Panc1 (cell line): Measurements from ENCODE around the gene CDKAL1. TPM values are rescaled to one million over a fixed set of nuclear protein-coding genes. Genes with fewer than 3 reads are reported as not detected.

ENCODE experiments used
- ATAC-seq: fragments of 200-7000 bp; cut with Tn5 transposase; 2 replicates; pipeline ENCODE4 v1.9.1; 2020; ENCODE audit warnings: mild to moderate bottlenecking, moderate library complexity
- BruUV-seq: library from RNA; stranded (reverse); fragments of 400-500 nt; replicated peaks from 2 replicates; lab custom pipeline; 2021; lab: Mats Ljungman, UMichigan
- CTCF ChIA-PET: fragments of 300-600 bp; sonication (Branson Sonifier 250); formaldehyde crosslinking; loops from one replicate; lab custom pipeline; 2022; ENCODE audit warnings: antibody characterized with exemption; lab: Charles Lee
- POLR2A ChIA-PET: fragments of 300-600 bp; sonication (Branson Sonifier 250); formaldehyde crosslinking; loops from one replicate; lab custom pipeline; 2022; ENCODE audit warnings: antibody characterized with exemption; lab: Charles Lee
- DNase-seq: peaks from one replicate; pipeline ENCODE4 v3.0.0-alpha.2; 2010; ENCODE audit warnings: low read depth, low spot score
- H3K27ac ChIP-seq: 2 replicates; pipeline ENCODE4 v1.5.1; 2011; ENCODE audit warnings: mild to moderate bottlenecking, low read length, inconsistent platforms
- H3K27me3 ChIP-seq: fragments of 200-500 bp; sonication (Bioruptor generic); 2 replicates; pipeline ENCODE4 v1.6.0; 2014; ENCODE audit warnings: low read length, inconsistent platforms; ENCODE audit not compliant: control insufficient read depth, insufficient read depth
- H3K36me3 ChIP-seq: fragments of 200-500 bp; sonication (Bioruptor generic); 2 replicates; pipeline ENCODE4 v1.5.1; 2014; ENCODE audit warnings: inconsistent platforms, mild to moderate bottlenecking, low read length, moderate library complexity; ENCODE audit not compliant: control insufficient read depth, insufficient read depth
- H3K4me1 ChIP-seq: 2 replicates; pipeline ENCODE4 v1.5.1; 2011; ENCODE audit warnings: inconsistent platforms, mild to moderate bottlenecking, low read length, moderate library complexity; ENCODE audit not compliant: control insufficient read depth, insufficient read depth
- H3K4me3 ChIP-seq, 2 experiments: 2 replicates each; pipeline ENCODE4 v1.5.1; 2011 to 2012; ENCODE audit warnings: low read depth in 2 of 2, low read length in 2 of 2, mild to moderate bottlenecking in 2 of 2, inconsistent platforms in 1 of 2, moderate library complexity in 1 of 2
- H3K9me3 ChIP-seq: fragments of 200-500 bp; sonication (Bioruptor generic); 2 replicates; pipeline ENCODE4 v1.5.1; 2014; ENCODE audit warnings: low read depth, mild to moderate bottlenecking, inconsistent platforms, low read length, moderate library complexity; ENCODE audit not compliant: control insufficient read depth, insufficient read depth
- POLR2AphosphoS5 ChIP-seq: IDR thresholded peaks from 2 replicates; pipeline ENCODE4 v1.6.1; 2012; ENCODE audit warnings: mild to moderate bottlenecking, low read depth, low read length, moderate library complexity
- SIN3A ChIP-seq: IDR thresholded peaks from 2 replicates; pipeline ENCODE4 v1.6.1; 2012; ENCODE audit warnings: low read depth, mild to moderate bottlenecking, low read length, moderate library complexity, borderline replicate concordance; ENCODE audit not compliant: insufficient read depth
- TCF7L2 ChIP-seq: IDR thresholded peaks from 2 replicates; pipeline ENCODE4 v1.6.1; 2011; ENCODE audit warnings: mild to moderate bottlenecking, low read depth, low read length, inconsistent platforms
- in situ Hi-C: cut with HindIII; loops from 2 replicates; pipeline ENCODE4 v1.10.0; 2016; ENCODE audit warnings: low sequenced_read_pairs, low pct_unique_long_range_greater_than_20kb
- intact Hi-C: fragments of 100-400 bp; cut with micrococcal nuclease; formaldehyde crosslinking; loops from one replicate; pipeline ENCODE4 v1.10.0; 2022; ENCODE audit not compliant: unreplicated experiment
- total RNA-seq: library from RNA; stranded (reverse); gene quantifications from one replicate; pipeline ENCODE4 v1.2.1, GENCODE V29; 2021; ENCODE audit not compliant: unreplicated experiment
- TF ChIP-seq, protein P1 (sequence below), 2 experiments: IDR thresholded peaks; 2 replicates each; pipeline ENCODE4 v1.6.1; 2011 to 2012; ENCODE audit warnings: low read depth in 2 of 2, control low read depth in 1 of 2, low read length in 1 of 2, mild to moderate bottlenecking in 1 of 2, moderate library complexity in 1 of 2; ENCODE audit not compliant: insufficient read depth in 1 of 2
- TF ChIP-seq, protein P2 (sequence below): fragments of 450-650 bp; IDR thresholded peaks from 2 replicates; pipeline ENCODE4 v1.5.1; 2017; ENCODE audit warnings: mild to moderate bottlenecking

The CDKAL1 gene
- total RNA-seq, 1 experiment from 2014 or later = 14.5 TPM

DNA sequence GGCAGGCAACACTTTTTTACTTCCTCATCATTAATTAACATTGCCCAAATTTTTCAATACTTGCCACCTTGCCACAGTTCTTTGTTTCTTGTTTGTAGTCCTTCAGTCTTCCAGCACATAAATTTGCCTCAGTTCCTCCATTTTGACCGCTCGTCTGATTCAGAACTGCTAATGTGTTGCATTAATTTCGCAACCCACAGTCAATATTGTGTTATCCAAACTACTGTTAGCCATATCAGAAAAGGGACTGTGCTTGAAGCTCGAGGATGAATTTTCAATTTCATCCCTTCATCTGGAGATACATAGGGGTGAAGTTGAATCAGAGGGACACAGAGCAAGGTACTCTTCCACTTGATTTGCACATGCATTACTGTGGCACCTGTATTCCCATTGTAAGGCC lies 421.5 kb downstream of the CDKAL1 start:
- ChIA-PET CTCF (no interaction called here), POLR2A (no interaction called here)
- DNase-seq (no peak), ATAC-seq (no peak)
- H3K9me3 ChIP-seq = no peaks in the 10 kb centered on the region
- no TSS peak for BruUV-seq
- no peaks in the 10 kb centered on the region for H3K27me3 ChIP-seq
- H3K4me3 ChIP-seq = no peak overlapping the region
- intact Hi-C loops = no loop called here
- no peaks in the 10 kb centered on the region for H3K36me3 ChIP-seq
- in situ Hi-C loops = no loop called here
- H3K4me1 ChIP-seq = no peaks in the 10 kb centered on the region
- no peak overlapping the region for H3K27ac ChIP-seq
- TF ChIP-seq SIN3A (no peak), POLR2AphosphoS5 (no peak), TCF7L2 (no peak)
- TF ChIP-seq, protein P1, sequence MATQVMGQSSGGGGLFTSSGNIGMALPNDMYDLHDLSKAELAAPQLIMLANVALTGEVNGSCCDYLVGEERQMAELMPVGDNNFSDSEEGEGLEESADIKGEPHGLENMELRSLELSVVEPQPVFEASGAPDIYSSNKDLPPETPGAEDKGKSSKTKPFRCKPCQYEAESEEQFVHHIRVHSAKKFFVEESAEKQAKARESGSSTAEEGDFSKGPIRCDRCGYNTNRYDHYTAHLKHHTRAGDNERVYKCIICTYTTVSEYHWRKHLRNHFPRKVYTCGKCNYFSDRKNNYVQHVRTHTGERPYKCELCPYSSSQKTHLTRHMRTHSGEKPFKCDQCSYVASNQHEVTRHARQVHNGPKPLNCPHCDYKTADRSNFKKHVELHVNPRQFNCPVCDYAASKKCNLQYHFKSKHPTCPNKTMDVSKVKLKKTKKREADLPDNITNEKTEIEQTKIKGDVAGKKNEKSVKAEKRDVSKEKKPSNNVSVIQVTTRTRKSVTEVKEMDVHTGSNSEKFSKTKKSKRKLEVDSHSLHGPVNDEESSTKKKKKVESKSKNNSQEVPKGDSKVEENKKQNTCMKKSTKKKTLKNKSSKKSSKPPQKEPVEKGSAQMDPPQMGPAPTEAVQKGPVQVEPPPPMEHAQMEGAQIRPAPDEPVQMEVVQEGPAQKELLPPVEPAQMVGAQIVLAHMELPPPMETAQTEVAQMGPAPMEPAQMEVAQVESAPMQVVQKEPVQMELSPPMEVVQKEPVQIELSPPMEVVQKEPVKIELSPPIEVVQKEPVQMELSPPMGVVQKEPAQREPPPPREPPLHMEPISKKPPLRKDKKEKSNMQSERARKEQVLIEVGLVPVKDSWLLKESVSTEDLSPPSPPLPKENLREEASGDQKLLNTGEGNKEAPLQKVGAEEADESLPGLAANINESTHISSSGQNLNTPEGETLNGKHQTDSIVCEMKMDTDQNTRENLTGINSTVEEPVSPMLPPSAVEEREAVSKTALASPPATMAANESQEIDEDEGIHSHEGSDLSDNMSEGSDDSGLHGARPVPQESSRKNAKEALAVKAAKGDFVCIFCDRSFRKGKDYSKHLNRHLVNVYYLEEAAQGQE (IDR thresholded peaks at IDR 0.05; ENCODE audit: insufficient read depth in 1 of 2, low read depth in 2 of 2, low read length in 1 of 2) = no peak
- TF ChIP-seq, protein P2, sequence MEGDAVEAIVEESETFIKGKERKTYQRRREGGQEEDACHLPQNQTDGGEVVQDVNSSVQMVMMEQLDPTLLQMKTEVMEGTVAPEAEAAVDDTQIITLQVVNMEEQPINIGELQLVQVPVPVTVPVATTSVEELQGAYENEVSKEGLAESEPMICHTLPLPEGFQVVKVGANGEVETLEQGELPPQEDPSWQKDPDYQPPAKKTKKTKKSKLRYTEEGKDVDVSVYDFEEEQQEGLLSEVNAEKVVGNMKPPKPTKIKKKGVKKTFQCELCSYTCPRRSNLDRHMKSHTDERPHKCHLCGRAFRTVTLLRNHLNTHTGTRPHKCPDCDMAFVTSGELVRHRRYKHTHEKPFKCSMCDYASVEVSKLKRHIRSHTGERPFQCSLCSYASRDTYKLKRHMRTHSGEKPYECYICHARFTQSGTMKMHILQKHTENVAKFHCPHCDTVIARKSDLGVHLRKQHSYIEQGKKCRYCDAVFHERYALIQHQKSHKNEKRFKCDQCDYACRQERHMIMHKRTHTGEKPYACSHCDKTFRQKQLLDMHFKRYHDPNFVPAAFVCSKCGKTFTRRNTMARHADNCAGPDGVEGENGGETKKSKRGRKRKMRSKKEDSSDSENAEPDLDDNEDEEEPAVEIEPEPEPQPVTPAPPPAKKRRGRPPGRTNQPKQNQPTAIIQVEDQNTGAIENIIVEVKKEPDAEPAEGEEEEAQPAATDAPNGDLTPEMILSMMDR = no peak

DNA sequence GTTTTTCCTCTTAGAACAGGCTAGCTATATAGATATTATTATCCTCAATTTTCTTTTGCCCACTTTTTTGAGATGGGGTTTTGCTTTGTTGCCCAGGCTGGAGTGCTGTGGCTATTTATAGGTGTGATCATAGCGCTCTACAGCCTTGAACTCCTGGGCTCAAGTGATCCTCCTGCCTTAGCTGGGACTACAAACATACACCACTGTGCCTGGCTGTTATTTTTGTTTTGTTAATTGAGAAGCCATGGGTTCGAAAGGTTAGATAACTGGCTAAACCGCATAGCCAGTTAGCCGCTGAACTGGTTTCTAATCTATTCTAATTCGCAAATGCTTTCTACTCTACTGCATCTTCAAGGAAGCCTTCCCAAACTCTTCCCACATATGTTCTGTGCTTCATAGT lies 425.8 kb downstream of the CDKAL1 start:
- intact Hi-C loops = no loop called here
- Histone ChIP-seq H3K4me1 (no peaks in the 10 kb centered on the region), H3K36me3 (no peaks in the 10 kb centered on the region), H3K4me3 (no peak overlapping the region), H3K9me3 (no peaks in the 10 kb centered on the region), H3K27me3 (no peaks in the 10 kb centered on the region), H3K27ac (no peak overlapping the region)
- TF ChIP-seq, protein P2 = no peak
- TF ChIP-seq POLR2AphosphoS5 (no peak), TCF7L2 (no peak), SIN3A (no peak)
- TF ChIP-seq, protein P1 (IDR thresholded peaks at IDR 0.05; ENCODE audit: insufficient read depth in 1 of 2, low read depth in 2 of 2, low read length in 1 of 2) = no peak
- ChIA-PET CTCF (no interaction called here), POLR2A (no interaction called here)
- DNase-seq (no peak), ATAC-seq (no peak)
- in situ Hi-C loops = no loop called here
- no TSS peak for BruUV-seq
